GM12878 (cell line): ENCODE data around the gene MEGF9. TPM values are rescaled to one million over a fixed set of nuclear protein-coding genes. Genes with fewer than 3 reads are reported as not detected.

Source experiments
- polyA plus RNA-seq, 11 experiments: library from polyadenylated mRNA; depleted of rRNA in 4 of 11; unstranded in 6 of 11; stranded (reverse) in 5 of 11; fragments of >200 nt; fragmentation: Nextera tagmentation in 4 of 11; fragmentation: Illumina TruSeq in 1 of 11; extraction: Ambion mirVana in 4 of 11; extraction: Trizol in 1 of 11; gene quantifications; 1 replicate in 1 of 11; 2 replicates in 10 of 11; pipeline versions ENCODE4 v1.2.1 to v1.2.3, GENCODE V29; 2011 to 2016; ENCODE audit warnings: inconsistent platforms in 2 of 11, missing spikeins in 2 of 11, low read depth in 1 of 11
- total RNA-seq, 4 experiments: library from RNA; depleted of rRNA in 3 of 4; stranded (reverse); fragments of >200 nt in 3 of 4; fragmentation: Illumina TruSeq in 1 of 4; extraction: Trizol in 1 of 4; gene quantifications; 2 replicates each; pipeline versions ENCODE4 v1.2.1 to v1.2.3, GENCODE V29; 2013 to 2021

The MEGF9 gene
- total and polyA plus RNA-seq, 10 of the 15 experiments (the other 5 are each of a cell fraction or from before 2014, with no cell fraction given) = 0.71 to 5.1 (median 2.6) TPM

Other genes starting within 250 kb of the MEGF9 start
- 29.6 and 36.5 TPM in 2 replicates for gene CDK5RAP2, start 134.3 kb downstream of the MEGF9 start, total RNA-seq (2014; rRNA removed)
- 35.8 and 36.2 TPM in 2 replicates for gene CDK5RAP2, start 134.3 kb downstream of the MEGF9 start, total RNA-seq (2014; rRNA removed; fragmentation: Illumina TruSeq; extraction: Trizol)
- 52.5 and 53.5 TPM in 2 replicates for gene CDK5RAP2, start 134.3 kb downstream of the MEGF9 start, total RNA-seq (2021)
- gene CDK5RAP2, start 134.3 kb downstream of the MEGF9 start, polyA plus RNA-seq (2011; rRNA removed) = 28.5 and 32.1 TPM in 2 replicates
- 41.8 and 48.1 TPM in 2 replicates for gene CDK5RAP2, start 134.3 kb downstream of the MEGF9 start, polyA plus RNA-seq (2014; fragmentation: Illumina TruSeq; extraction: Trizol)
- gene CDK5RAP2, start 134.3 kb downstream of the MEGF9 start, polyA plus RNA-seq (2014; fragmentation: Nextera tagmentation; extraction: Ambion mirVana) = 10 to 100 TPM; 16.2 to 16.8 TPM
- gene CDK5RAP2, start 134.3 kb downstream of the MEGF9 start, polyA plus RNA-seq (2014; rRNA removed) = 37.7 and 41.3 TPM in 2 replicates
- gene CDK5RAP2, start 134.3 kb downstream of the MEGF9 start, polyA plus RNA-seq (2016; fragmentation: Nextera tagmentation; extraction: Ambion mirVana) = 10 to 100 TPM; 27.4 to 32.9 TPM
- gene FBXW2, start 78.9 kb upstream of the MEGF9 start, total RNA-seq (2014; rRNA removed) = 20.8 and 24.0 TPM in 2 replicates
- 23.8 and 28.0 TPM in 2 replicates for gene FBXW2, start 78.9 kb upstream of the MEGF9 start, total RNA-seq (2014; rRNA removed; fragmentation: Illumina TruSeq; extraction: Trizol)
- gene FBXW2, start 78.9 kb upstream of the MEGF9 start, total RNA-seq (2021) = 55.0 and 56.9 TPM in 2 replicates
- 52.4 and 62.0 TPM in 2 replicates for gene FBXW2, start 78.9 kb upstream of the MEGF9 start, polyA plus RNA-seq (2011; rRNA removed)
- gene FBXW2, start 78.9 kb upstream of the MEGF9 start, polyA plus RNA-seq (2014; fragmentation: Illumina TruSeq; extraction: Trizol) = 38.7 and 45.2 TPM in 2 replicates
- gene FBXW2, start 78.9 kb upstream of the MEGF9 start, polyA plus RNA-seq (2014; fragmentation: Nextera tagmentation; extraction: Ambion mirVana) = 1 to 10 TPM; 2.9 to 3.0 TPM
- gene FBXW2, start 78.9 kb upstream of the MEGF9 start, polyA plus RNA-seq (2014; rRNA removed) = 41.4 and 43.7 TPM in 2 replicates
- gene FBXW2, start 78.9 kb upstream of the MEGF9 start, polyA plus RNA-seq (2016; fragmentation: Nextera tagmentation; extraction: Ambion mirVana) = 10 to 100 TPM; 39.4 to 42.1 TPM
- 19.9 and 20.8 TPM in 2 replicates for gene PSMD5, start 128.5 kb upstream of the MEGF9 start, total RNA-seq (2014; rRNA removed)
- gene PSMD5, start 128.5 kb upstream of the MEGF9 start, total RNA-seq (2014; rRNA removed; fragmentation: Illumina TruSeq; extraction: Trizol) = 20.9 and 23.1 TPM in 2 replicates
- 34.4 and 47.7 TPM in 2 replicates for gene PSMD5, start 128.5 kb upstream of the MEGF9 start, total RNA-seq (2021)
- 19.0 and 26.6 TPM in 2 replicates for gene PSMD5, start 128.5 kb upstream of the MEGF9 start, polyA plus RNA-seq (2011; rRNA removed)
- 31.8 and 41.4 TPM in 2 replicates for gene PSMD5, start 128.5 kb upstream of the MEGF9 start, polyA plus RNA-seq (2014; fragmentation: Illumina TruSeq; extraction: Trizol)
- gene PSMD5, start 128.5 kb upstream of the MEGF9 start, polyA plus RNA-seq (2014; fragmentation: Nextera tagmentation; extraction: Ambion mirVana) = 10 to 100 TPM in 1 of 2 experiments, 1 to 10 TPM in 1; 8.8 to 11.4 TPM
- 21.6 and 27.1 TPM in 2 replicates for gene PSMD5, start 128.5 kb upstream of the MEGF9 start, polyA plus RNA-seq (2014; rRNA removed)
- gene PSMD5, start 128.5 kb upstream of the MEGF9 start, polyA plus RNA-seq (2016; fragmentation: Nextera tagmentation; extraction: Ambion mirVana) = 10 to 100 TPM; 35.9 to 40.4 TPM
- 74.9 and 81.1 TPM in 2 replicates for gene PHF19, start 162.7 kb upstream of the MEGF9 start, total RNA-seq (2014; rRNA removed)
- gene PHF19, start 162.7 kb upstream of the MEGF9 start, total RNA-seq (2014; rRNA removed; fragmentation: Illumina TruSeq; extraction: Trizol) = 63.1 and 74.8 TPM in 2 replicates
- gene PHF19, start 162.7 kb upstream of the MEGF9 start, total RNA-seq (2021) = 116 and 133 TPM in 2 replicates
- 45.5 and 71.1 TPM in 2 replicates for gene PHF19, start 162.7 kb upstream of the MEGF9 start, polyA plus RNA-seq (2011; rRNA removed)
- gene PHF19, start 162.7 kb upstream of the MEGF9 start, polyA plus RNA-seq (2014; fragmentation: Illumina TruSeq; extraction: Trizol) = 64.7 and 94.2 TPM in 2 replicates
- 10 to 100 TPM; 26.0 to 50.2 TPM for gene PHF19, start 162.7 kb upstream of the MEGF9 start, polyA plus RNA-seq (2014; fragmentation: Nextera tagmentation; extraction: Ambion mirVana)
- 98.6 and 106 TPM in 2 replicates for gene PHF19, start 162.7 kb upstream of the MEGF9 start, polyA plus RNA-seq (2014; rRNA removed)
- gene PHF19, start 162.7 kb upstream of the MEGF9 start, polyA plus RNA-seq (2016; fragmentation: Nextera tagmentation; extraction: Ambion mirVana) = 100 to 1,000 TPM in 1 of 2 experiments, 10 to 100 TPM in 1; 97.9 to 113 TPM
- 144 and 153 TPM in 2 replicates for gene TRAF1, start 212.3 kb upstream of the MEGF9 start, total RNA-seq (2014; rRNA removed)
- gene TRAF1, start 212.3 kb upstream of the MEGF9 start, total RNA-seq (2014; rRNA removed; fragmentation: Illumina TruSeq; extraction: Trizol) = 111 and 116 TPM in 2 replicates
- gene TRAF1, start 212.3 kb upstream of the MEGF9 start, total RNA-seq (2021) = 163 and 164 TPM in 2 replicates
- 106 and 147 TPM in 2 replicates for gene TRAF1, start 212.3 kb upstream of the MEGF9 start, polyA plus RNA-seq (2011; rRNA removed)
- 82.8 and 140 TPM in 2 replicates for gene TRAF1, start 212.3 kb upstream of the MEGF9 start, polyA plus RNA-seq (2014; fragmentation: Illumina TruSeq; extraction: Trizol)
- gene TRAF1, start 212.3 kb upstream of the MEGF9 start, polyA plus RNA-seq (2014; fragmentation: Nextera tagmentation; extraction: Ambion mirVana) = 10 to 100 TPM; 13.8 to 16.6 TPM
- 153 and 156 TPM in 2 replicates for gene TRAF1, start 212.3 kb upstream of the MEGF9 start, polyA plus RNA-seq (2014; rRNA removed)
- gene TRAF1, start 212.3 kb upstream of the MEGF9 start, polyA plus RNA-seq (2016; fragmentation: Nextera tagmentation; extraction: Ambion mirVana) = 10 to 100 TPM; 69.6 to 79.5 TPM